Measurements from ENCODE around the gene LAMP1. TPM values are rescaled to one million over a fixed set of nuclear protein-coding genes. Genes with fewer than 3 reads are reported as not detected.

LAMP1 gene
- total RNA-seq, 3 donors from 2014 or later: 96.7 to 167 (median 99.1) TPM

DNA sequence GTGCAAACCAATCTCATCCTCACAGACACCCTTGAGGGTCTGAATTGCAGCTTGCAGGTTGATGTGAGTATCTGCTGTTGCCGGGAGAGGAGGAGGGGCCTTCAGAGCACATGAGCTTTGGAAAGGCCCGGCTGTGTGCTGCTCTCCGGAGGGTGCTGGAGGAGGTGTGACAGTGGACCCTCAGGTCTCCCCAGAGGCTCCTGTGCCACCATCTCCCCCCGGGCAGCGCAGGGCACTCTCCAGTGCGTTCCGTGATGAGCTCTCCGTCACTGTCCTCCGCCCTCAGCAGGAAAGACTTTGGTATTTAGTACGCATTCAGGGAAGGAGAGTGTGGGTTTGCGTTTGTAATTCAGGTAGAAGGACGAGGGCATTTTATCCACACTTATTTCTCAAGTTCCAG is 20.0 kb downstream of the LAMP1 start:
- peaks cover 7% of the 10 kb centered on the region for H3K36me3 ChIP-seq

GRCh38 chr13:113318956-113319355 is 21.9 kb downstream of the LAMP1 start:
- peaks cover 12% of the 10 kb centered on the region for H3K36me3 ChIP-seq
- TF ChIP-seq, protein P1, sequence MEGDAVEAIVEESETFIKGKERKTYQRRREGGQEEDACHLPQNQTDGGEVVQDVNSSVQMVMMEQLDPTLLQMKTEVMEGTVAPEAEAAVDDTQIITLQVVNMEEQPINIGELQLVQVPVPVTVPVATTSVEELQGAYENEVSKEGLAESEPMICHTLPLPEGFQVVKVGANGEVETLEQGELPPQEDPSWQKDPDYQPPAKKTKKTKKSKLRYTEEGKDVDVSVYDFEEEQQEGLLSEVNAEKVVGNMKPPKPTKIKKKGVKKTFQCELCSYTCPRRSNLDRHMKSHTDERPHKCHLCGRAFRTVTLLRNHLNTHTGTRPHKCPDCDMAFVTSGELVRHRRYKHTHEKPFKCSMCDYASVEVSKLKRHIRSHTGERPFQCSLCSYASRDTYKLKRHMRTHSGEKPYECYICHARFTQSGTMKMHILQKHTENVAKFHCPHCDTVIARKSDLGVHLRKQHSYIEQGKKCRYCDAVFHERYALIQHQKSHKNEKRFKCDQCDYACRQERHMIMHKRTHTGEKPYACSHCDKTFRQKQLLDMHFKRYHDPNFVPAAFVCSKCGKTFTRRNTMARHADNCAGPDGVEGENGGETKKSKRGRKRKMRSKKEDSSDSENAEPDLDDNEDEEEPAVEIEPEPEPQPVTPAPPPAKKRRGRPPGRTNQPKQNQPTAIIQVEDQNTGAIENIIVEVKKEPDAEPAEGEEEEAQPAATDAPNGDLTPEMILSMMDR (IDR thresholded peaks at IDR 0.05): no peak
- no peak for TF ChIP-seq POLR2AphosphoS5 (IDR thresholded peaks at IDR 0.05)
- H3K27me3 ChIP-seq: no peaks in the 10 kb centered on the region
- intact Hi-C loops (cut with DNase I; ENCODE audit: low total_unique reads): no loop called here
- H3K9me3 ChIP-seq: no peaks in the 10 kb centered on the region
- DNase-seq (ENCODE audit: low spot score in 2 of 2): no peak
- no peaks in the 10 kb centered on the region for H3K4me1 ChIP-seq
- H3K27ac ChIP-seq: no peak overlapping the region
- no peak overlapping the region for H3K4me3 ChIP-seq

More for the DNA sequence above, 20.0 kb downstream of the LAMP1 start:
- Histone ChIP-seq H3K4me1 (no peaks in the 10 kb centered on the region), H3K27me3 (no peaks in the 10 kb centered on the region), H3K27ac (no peak overlapping the region), H3K9me3 (no peaks in the 10 kb centered on the region), H3K4me3 (no peak overlapping the region)
- no peak for DNase-seq (ENCODE audit: low spot score in 2 of 2)
- intact Hi-C loops (cut with DNase I; ENCODE audit: low total_unique reads): no loop called here
- TF ChIP-seq POLR2AphosphoS5 (IDR thresholded peaks at IDR 0.05) (no peak), POLR2A (IDR thresholded peaks at IDR 0.05) (no peak)
- TF ChIP-seq, protein P1 (IDR thresholded peaks at IDR 0.05): no peak

DNA sequence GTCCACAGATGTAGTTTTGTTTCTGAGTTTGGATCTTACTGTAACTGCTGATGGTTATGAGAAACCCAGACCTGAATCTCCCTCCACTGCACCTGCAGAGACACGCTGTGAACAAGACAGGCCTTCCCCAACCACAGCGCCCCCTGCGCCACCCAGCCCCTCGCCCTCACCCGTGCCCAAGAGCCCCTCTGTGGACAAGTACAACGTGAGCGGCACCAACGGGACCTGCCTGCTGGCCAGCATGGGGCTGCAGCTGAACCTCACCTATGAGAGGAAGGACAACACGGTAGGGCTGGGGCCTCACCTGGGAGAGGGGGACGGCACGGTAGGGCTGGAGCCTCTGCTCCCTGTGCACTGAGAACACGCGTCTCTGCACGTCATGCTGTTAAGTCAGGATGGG is 22.3 kb downstream of the LAMP1 start:
- Histone ChIP-seq H3K9me3 (no peaks in the 10 kb centered on the region), H3K27ac (no peak overlapping the region), H3K4me1 (no peaks in the 10 kb centered on the region), H3K4me3 (no peak overlapping the region), H3K36me3 (peaks cover 12% of the 10 kb centered on the region), H3K27me3 (no peaks in the 10 kb centered on the region)
- TF ChIP-seq, protein P1 (IDR thresholded peaks at IDR 0.05): no peak
- TF ChIP-seq POLR2A (IDR thresholded peaks at IDR 0.05) (no peak), POLR2AphosphoS5 (IDR thresholded peaks at IDR 0.05) (no peak)
- intact Hi-C loops (cut with DNase I; ENCODE audit: low total_unique reads): no loop called here
- no peak for DNase-seq (ENCODE audit: low spot score in 2 of 2)

DNA sequence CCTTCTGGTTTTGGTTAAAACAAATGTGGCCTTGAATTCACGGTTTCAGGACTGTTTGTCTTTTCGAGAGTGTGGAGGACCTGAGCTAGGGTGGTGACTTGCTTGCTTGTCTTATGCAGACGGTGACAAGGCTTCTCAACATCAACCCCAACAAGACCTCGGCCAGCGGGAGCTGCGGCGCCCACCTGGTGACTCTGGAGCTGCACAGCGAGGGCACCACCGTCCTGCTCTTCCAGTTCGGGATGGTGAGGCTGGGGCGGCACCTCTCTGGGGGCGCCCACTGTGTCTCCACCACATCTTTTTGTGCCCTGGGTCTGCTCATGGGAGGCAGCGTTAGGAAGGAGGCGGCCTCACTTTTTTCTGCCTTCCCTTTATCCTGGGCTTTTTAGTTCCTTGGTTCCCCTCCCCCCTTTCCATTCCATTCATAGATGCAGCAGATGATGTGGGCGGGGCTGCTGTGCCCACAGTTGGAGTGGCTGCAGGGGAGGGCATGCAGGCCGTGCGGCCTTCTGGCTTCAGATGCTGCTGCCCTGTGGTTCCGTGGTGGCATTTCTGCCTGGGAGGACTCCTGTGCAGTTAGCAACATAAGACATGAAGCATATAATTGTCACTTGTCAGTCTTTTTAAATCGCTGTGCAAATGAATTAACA is 23.3 kb downstream of the LAMP1 start:
- intact Hi-C loops (cut with DNase I; ENCODE audit: low total_unique reads): no loop called here
- DNase-seq (ENCODE audit: low spot score in 2 of 2): no peak

DNA sequence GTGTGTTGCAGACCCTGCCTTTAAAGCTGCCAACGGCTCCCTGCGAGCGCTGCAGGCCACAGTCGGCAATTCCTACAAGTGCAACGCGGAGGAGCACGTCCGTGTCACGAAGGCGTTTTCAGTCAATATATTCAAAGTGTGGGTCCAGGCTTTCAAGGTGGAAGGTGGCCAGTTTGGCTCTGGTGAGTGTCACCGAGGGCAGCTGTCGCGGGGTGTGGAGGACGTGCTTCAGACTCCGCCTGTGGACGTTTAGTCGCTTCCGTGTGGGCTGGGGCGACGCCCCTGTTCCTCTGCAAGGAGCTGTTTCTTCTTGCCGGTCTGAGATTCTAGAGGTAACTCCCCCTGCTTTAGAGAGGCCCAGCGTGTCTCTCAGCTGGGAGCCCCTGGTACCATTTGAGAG is 24.5 kb downstream of the LAMP1 start:
- no peaks in the 10 kb centered on the region for H3K4me1 ChIP-seq
- intact Hi-C loops (cut with DNase I; ENCODE audit: low total_unique reads): no loop called here
- no peaks in the 10 kb centered on the region for H3K27me3 ChIP-seq
- peaks cover 12% of the 10 kb centered on the region for H3K36me3 ChIP-seq
- no peaks in the 10 kb centered on the region for H3K9me3 ChIP-seq
- TF ChIP-seq POLR2A (IDR thresholded peaks at IDR 0.05) (no peak), POLR2AphosphoS5 (IDR thresholded peaks at IDR 0.05) (no peak)
- TF ChIP-seq, protein P1 (IDR thresholded peaks at IDR 0.05): no peak
- H3K4me3 ChIP-seq: no peak overlapping the region
- DNase-seq (ENCODE audit: low spot score in 2 of 2): no peak
- no peak overlapping the region for H3K27ac ChIP-seq

More for the DNA sequence above, 23.3 kb downstream of the LAMP1 start:
- H3K27ac ChIP-seq: no peak overlapping the region
- H3K9me3 ChIP-seq: no peaks in the 10 kb centered on the region
- H3K36me3 ChIP-seq: peaks cover 12% of the 10 kb centered on the region
- no peaks in the 10 kb centered on the region for H3K27me3 ChIP-seq
- H3K4me3 ChIP-seq: no peak overlapping the region
- no peaks in the 10 kb centered on the region for H3K4me1 ChIP-seq
- TF ChIP-seq, protein P1 (IDR thresholded peaks at IDR 0.05): no peak
- no peak for TF ChIP-seq POLR2AphosphoS5 (IDR thresholded peaks at IDR 0.05)
- TF ChIP-seq POLR2A (IDR thresholded peaks at IDR 0.05): no peak
